KG1 (cell line): ENCODE results near the gene MB.

Experiments
- DNase-seq: peaks from one replicate; lab custom pipeline; 2025; lab: John Stamatoyannopoulos, UW

MB gene

GRCh38 chr22:35593891-35594470 lies 23.1 kb downstream of the MB start:
- DNase-seq: no peak

GRCh38 chr22:35593071-35593890 lies 23.8 kb downstream of the MB start:
- DNase-seq: no peak

GRCh38 chr22:35592418-35592967 lies 24.6 kb downstream of the MB start:
- no peak for DNase-seq

- no peak for DNase-seq
Measured at GRCh38 chr22:35591714-35592417, 25.3 kb downstream of the MB start.

GRCh38 chr22:35590634-35591295 lies 26.4 kb downstream of the MB start:
- DNase-seq: no peak

DNA sequence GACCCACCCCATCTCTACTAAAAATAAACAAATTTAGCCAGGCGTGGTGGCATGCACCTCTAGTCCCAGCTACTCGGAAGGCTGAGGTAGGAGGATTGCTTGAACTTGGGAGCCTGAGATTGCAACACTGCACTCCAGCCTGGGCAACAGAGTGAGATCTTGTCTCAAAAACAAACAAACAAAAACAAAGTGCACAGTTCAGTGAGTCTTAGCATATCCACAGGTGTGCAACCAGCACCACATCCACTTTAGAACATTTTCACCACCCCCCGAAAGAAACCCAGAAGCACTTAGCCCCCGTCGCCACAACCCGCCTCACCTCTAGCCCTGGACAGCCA lies 27.4 kb downstream of the MB start:
- no peak for DNase-seq

DNA sequence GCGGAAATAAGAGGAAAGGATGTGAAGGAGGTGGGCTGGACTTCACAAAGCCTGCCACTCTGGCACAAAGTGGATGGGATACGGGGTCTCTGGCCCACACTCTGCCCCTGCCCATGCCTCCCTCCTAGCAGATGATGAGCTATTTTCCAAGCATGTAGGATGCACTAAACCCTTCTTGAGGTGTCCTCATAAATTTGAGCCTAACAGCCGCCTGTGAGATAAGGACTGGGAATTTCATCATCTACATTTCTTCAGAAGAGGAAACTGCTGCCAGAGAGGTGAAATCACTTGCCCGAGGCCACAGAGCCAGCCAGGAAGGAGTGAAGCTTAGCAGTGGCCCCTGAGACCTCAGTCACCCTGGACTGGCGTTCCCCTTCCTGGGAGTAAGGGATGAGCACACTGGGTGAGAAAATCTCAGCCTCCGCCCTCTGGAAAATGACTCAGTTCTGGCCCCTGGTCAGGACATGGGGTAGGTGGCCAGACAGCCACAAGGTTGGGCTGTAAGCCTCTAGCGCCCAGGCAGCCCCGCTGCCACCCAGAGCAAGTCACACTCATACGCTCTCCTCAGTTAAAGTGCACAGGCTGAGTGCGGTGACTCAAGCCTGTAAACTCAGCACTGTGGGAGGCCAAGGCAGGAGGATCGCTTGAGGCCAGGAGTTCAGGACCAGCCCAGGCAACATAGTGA lies 27.9 kb downstream of the MB start:
- no peak for DNase-seq

GRCh38 chr22:35587896-35588295 lies 29.2 kb downstream of the MB start:
- DNase-seq: no peak

GRCh38 chr22:35587447-35587870 lies 29.7 kb downstream of the MB start:
- no peak for DNase-seq

- DNase-seq: no peak
Measured at GRCh38 chr22:35586771-35587170, 30.4 kb downstream of the MB start.

DNA sequence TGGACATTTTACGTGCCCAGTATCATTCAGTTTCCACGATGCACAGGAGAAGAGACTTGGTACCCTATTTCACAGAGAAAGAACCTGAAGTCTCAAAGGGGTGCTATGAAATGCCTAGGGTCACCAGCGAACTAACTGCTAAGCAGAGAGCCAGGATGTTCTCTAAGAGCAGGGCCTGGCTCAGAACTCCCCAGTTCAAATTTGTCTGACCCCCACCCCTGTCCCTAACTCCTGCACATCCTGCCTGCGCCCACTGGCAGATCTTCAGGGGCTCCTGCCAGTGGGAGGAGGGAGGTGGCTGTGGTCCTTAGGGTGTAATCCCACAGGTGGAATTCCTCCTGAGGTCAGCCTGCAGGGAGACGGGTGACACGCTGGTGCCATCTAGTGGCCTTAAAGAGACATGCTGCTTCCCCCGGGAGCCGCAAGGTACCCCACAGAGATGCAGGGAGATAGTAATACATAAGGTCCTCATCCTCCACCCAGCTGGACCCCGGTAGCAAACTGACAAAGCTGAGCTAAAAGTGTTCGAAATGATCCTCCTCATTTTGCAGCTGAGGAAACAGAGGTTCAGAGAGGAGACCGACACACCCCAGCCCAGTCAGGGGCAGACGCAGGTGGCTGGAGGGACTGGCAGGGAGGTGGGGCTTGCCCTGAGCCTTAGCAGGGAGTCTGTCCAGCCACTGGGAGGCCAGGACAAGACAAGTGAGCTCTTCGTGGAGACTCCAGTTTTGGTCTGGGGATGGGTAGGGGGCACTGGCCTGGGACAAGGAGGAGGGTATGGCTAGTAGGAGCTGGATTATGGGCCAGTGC lies 34.1 kb downstream of the MB start:
- DNase-seq: peak; percentile 49

GRCh38 chr22:35582218-35582860 lies 34.8 kb downstream of the MB start:
- no peak for DNase-seq

DNA sequence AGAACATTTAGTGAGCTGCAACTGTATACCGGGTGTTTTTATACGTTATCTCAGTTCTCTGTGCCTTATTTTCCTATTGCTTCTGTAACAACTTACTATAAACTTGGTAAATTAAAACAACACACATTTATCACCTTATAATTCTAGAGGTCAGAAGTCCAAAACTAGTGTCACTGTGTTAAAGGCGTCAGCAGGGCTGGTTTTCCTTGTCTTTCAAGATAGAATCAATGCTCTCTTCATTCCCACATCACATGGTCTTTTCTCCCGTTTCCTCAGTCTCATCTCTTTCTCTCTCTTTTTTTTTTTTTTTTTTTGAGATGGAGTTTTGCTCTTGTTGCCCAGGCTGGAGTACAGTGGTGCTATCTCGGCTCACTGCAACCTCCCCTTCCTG lies 36.1 kb downstream of the MB start:
- DNase-seq: no peak

DNA sequence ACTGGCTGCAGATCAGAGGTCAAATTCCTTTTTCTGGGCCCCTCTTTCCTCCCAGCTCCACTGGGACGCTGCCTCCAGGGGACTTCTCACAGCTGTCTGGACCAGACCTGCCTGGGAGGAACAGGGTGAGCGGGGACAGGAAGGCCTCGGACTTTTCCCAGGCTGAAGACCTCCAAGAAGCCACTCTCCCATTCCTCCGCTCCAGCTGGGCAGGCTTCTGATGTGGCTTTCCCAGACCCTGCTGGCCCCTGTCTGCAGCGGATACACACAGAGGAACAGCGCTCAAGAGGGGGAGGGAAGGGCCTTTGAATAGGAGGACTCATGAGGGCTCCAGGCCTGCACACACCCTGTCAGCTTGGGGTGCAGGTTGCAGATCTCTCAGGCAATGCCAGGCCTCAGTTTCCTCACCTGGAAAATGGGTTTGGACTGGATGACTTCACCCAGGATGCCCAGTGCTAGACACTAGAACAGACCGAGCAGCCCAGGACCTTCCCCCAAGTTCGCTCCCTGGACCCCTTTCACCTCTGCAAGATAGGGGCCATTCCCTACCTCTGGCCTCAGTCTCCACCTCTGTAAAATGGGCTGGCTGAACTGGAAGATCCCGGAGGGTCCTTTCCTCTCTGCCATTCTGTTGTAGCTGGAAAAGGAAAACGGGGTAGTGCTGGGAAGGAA lies 36.6 kb downstream of the MB start:
- no peak for DNase-seq

- DNase-seq: no peak
Measured at GRCh38 chr22:35578836-35579575, 38.1 kb downstream of the MB start.

GRCh38 chr22:35577799-35578659 lies 39.1 kb downstream of the MB start:
- no peak for DNase-seq

- no peak for DNase-seq
Measured at GRCh38 chr22:35576671-35577070, 40.5 kb downstream of the MB start.

DNA sequence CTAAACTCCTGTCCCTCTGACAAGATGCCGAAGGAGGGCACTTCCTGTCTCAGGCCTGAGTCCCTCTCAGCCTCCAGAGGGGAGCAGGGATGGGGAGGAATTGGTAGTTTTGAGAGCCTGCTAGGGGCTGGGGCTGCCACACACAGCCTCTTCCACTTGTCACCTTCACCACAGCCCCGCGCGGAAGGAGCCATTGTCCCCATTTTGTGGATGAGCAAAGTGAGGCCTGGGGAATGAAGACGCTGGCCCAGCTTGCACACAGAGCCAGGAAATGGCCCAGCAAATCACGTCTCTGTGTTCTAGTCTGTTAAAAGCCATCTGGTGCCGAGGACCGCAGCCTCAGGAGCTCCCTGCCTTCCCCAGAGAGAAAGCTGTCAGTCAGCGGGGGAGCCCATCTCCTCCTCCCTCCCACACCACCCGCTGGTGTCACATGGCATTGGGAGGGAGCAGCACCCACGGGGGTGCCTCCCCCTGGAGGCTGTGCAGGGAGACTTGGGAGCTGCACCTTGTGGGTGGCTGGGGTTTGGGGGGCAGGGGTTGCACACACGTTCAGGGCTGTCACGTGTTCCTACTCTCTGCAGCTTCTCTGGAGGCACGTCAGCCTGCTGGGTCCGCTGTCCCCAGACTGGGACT lies 41.9 kb downstream of the MB start:
- DNase-seq: no peak
